K562 (cell line): ENCODE measurements around the gene PRR19. TPM values are rescaled to one million over a fixed set of nuclear protein-coding genes. Genes with fewer than 3 reads are reported as not detected.

ENCODE experiments used
- BCLAF1 ChIP-seq, 2 experiments: fragments of 450-650 bp in 1 of 2; IDR thresholded peaks; 2 replicates each; pipeline ENCODE4 v1.6.1; 2011 to 2017; ENCODE audit warnings: low read depth in 2 of 2, antibody characterized with exemption in 1 of 2, borderline replicate concordance in 1 of 2, low read length in 1 of 2, mild to moderate bottlenecking in 1 of 2, mixed read lengths in 1 of 2; ENCODE audit not compliant: control insufficient read depth in 1 of 2
- CTCFL ChIP-seq: IDR thresholded peaks from 2 replicates; pipeline ENCODE4 v1.6.1; 2011; ENCODE audit warnings: borderline replicate concordance, low read depth, mild to moderate bottlenecking, moderate library complexity, low read length; ENCODE audit not compliant: insufficient read depth, poor library complexity, severe bottlenecking
- SMC3 ChIP-seq: conservative IDR thresholded peaks from 2 replicates; pipeline ENCODE4 v1.6.1; 2011; ENCODE audit warnings: low read depth, low read length, improper control_type of control experiment; ENCODE audit not compliant: insufficient read depth
- ZNF217 ChIP-seq: sonication (generic); formaldehyde crosslinking; IDR thresholded peaks from 2 replicates; pipeline ENCODE4 v1.8.0; 2022; ENCODE audit warnings: mild to moderate bottlenecking, missing genetic modification reagents
- ZNF274 ChIP-seq: IDR thresholded peaks from 2 replicates; pipeline ENCODE4 v1.6.1; 2011; ENCODE audit warnings: low read depth, mild to moderate bottlenecking, low read length, moderate library complexity, borderline replicate concordance
- polyA plus RNA-seq, 8 experiments: library from polyadenylated mRNA; depleted of rRNA in 4 of 8; stranded (reverse) in 5 of 8; unstranded in 3 of 8; fragments of >200 nt; fragmentation: Nextera tagmentation in 2 of 8; fragmentation: Illumina TruSeq in 1 of 8; extraction: Ambion mirVana in 2 of 8; extraction: Trizol in 1 of 8; gene quantifications; 2 replicates each; pipeline versions ENCODE4 v1.2.1 to v1.2.3, GENCODE V29; 2011 to 2014; ENCODE audit warnings: inconsistent platforms in 1 of 8, missing spikeins in 1 of 8
- total RNA-seq, 7 experiments: library from RNA; depleted of rRNA in 6 of 7; stranded (reverse); fragments of >200 nt in 6 of 7; fragmentation: Illumina TruSeq in 2 of 7; extraction: Trizol in 2 of 7; gene quantifications; 2 replicates each; pipeline versions ENCODE4 v1.2.1 to v1.2.3, GENCODE V29; 2011 to 2021; ENCODE audit warnings: low replicate concordance in 1 of 7
- TF ChIP-seq, protein P1 (sequence below), 2 experiments: fragments of 450-650 bp; formaldehyde crosslinking in 1 of 2; IDR thresholded peaks; 2 replicates each; pipeline versions ENCODE4 v1.4.0 to v1.6.1; 2014 to 2020; ENCODE audit warnings: mild to moderate bottlenecking in 2 of 2, borderline replicate concordance in 1 of 2, low read depth in 1 of 2
- TF ChIP-seq, protein P2 (sequence below), 3 experiments: IDR thresholded peaks in 2 of 3; conservative IDR thresholded peaks in 1 of 3; 2 replicates each; pipeline ENCODE4 v1.5.1; 2011 to 2012; ENCODE audit warnings: low read length in 3 of 3, mild to moderate bottlenecking in 3 of 3, control low read depth in 2 of 3, improper control_type of control experiment in 1 of 3, inconsistent platforms in 1 of 3, low read depth in 1 of 3, mixed read lengths in 1 of 3, moderate library complexity in 1 of 3; ENCODE audit not compliant: insufficient read depth in 2 of 3

The PRR19 gene
- total and polyA plus RNA-seq, 9 of the 15 experiments (the other 6 are each of a cell fraction or from before 2014, with no cell fraction given): 0.10 to 1.6 (median 0.54) TPM

DNA sequence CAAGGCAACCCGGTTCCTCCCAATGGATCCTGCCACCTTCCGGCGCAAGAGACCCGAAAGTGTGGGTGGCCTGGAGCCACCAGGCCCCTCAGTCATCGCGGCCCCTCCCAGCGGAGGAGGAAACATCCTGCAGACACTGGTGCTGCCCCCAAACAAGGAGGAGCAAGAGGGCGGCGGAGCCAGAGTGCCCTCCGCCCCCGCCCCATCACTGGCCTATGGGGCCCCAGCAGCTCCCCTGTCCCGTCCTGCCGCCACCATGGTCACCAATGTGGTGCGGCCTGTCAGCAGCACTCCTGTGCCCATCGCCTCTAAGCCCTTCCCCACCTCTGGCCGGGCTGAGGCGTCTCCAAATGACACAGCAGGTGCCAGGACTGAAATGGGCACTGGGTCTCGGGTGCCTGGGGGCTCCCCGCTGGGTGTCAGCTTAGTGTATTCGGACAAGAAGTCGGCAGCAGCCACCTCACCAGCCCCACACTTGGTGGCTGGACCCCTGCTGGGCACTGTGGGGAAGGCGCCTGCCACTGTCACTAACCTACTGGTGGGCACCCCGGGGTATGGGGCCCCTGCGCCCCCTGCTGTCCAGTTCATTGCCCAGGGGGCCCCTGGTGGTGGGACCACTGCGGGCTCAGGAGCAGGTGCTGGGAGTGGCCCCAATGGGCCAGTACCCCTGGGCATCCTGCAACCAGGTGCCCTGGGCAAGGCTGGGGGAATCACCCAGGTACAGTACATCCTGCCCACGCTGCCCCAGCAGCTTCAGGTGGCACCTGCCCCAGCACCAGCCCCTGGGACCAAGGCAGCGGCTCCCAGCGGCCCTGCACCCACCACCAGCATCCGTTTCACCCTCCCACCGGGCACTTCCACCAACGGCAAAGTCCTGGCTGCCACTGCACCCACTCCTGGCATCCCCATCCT is 11.2 kb upstream of the PRR19 start (continued):
- TF ChIP-seq, protein P1, sequence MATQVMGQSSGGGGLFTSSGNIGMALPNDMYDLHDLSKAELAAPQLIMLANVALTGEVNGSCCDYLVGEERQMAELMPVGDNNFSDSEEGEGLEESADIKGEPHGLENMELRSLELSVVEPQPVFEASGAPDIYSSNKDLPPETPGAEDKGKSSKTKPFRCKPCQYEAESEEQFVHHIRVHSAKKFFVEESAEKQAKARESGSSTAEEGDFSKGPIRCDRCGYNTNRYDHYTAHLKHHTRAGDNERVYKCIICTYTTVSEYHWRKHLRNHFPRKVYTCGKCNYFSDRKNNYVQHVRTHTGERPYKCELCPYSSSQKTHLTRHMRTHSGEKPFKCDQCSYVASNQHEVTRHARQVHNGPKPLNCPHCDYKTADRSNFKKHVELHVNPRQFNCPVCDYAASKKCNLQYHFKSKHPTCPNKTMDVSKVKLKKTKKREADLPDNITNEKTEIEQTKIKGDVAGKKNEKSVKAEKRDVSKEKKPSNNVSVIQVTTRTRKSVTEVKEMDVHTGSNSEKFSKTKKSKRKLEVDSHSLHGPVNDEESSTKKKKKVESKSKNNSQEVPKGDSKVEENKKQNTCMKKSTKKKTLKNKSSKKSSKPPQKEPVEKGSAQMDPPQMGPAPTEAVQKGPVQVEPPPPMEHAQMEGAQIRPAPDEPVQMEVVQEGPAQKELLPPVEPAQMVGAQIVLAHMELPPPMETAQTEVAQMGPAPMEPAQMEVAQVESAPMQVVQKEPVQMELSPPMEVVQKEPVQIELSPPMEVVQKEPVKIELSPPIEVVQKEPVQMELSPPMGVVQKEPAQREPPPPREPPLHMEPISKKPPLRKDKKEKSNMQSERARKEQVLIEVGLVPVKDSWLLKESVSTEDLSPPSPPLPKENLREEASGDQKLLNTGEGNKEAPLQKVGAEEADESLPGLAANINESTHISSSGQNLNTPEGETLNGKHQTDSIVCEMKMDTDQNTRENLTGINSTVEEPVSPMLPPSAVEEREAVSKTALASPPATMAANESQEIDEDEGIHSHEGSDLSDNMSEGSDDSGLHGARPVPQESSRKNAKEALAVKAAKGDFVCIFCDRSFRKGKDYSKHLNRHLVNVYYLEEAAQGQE (IDR thresholded peaks at IDR 0.05; ENCODE audit: borderline replicate concordance): peak; percentile 11; the same call in 1 of the 2 replicates
- TF ChIP-seq, protein P1 (CRISPR knock-in tag; IDR thresholded peaks at IDR 0.05; ENCODE audit: low read depth): no peak
- TF ChIP-seq ZNF217 (CRISPR knock-in tag) (no peak), CTCFL (peak; percentile 14), SMC3 (peak; percentile 25; the same call in 1 of the 2 replicates), ZNF274 (no peak), BCLAF1 (IDR thresholded peaks at IDR 0.05; ENCODE audit: borderline replicate concordance in 1 of 2, control insufficient read depth in 1 of 2, low read depth in 2 of 2, low read length in 1 of 2) (no peak)
- TF ChIP-seq, protein P2, sequence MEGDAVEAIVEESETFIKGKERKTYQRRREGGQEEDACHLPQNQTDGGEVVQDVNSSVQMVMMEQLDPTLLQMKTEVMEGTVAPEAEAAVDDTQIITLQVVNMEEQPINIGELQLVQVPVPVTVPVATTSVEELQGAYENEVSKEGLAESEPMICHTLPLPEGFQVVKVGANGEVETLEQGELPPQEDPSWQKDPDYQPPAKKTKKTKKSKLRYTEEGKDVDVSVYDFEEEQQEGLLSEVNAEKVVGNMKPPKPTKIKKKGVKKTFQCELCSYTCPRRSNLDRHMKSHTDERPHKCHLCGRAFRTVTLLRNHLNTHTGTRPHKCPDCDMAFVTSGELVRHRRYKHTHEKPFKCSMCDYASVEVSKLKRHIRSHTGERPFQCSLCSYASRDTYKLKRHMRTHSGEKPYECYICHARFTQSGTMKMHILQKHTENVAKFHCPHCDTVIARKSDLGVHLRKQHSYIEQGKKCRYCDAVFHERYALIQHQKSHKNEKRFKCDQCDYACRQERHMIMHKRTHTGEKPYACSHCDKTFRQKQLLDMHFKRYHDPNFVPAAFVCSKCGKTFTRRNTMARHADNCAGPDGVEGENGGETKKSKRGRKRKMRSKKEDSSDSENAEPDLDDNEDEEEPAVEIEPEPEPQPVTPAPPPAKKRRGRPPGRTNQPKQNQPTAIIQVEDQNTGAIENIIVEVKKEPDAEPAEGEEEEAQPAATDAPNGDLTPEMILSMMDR (IDR thresholded peaks at IDR 0.05 in 2 of 3, conservative IDR thresholded peaks at IDR 0.05 in 1 of 3; ENCODE audit: insufficient read depth in 2 of 3, low read depth in 1 of 3, low read length in 3 of 3): peak; percentile 50 to 96 (median 67); a peak in 5 of 6 replicates
